Type B pancreatic cell (in vitro differentiated cells): ENCODE measurements around the gene DLGAP4. TPM values are rescaled to one million over a fixed set of nuclear protein-coding genes. Genes with fewer than 3 reads are reported as not detected.

Experiments used
- DNase-seq: peaks from one replicate; pipeline ENCODE4 v3.0.0; 2021; ENCODE audit warnings: mixed read lengths; ENCODE audit not compliant: unreplicated experiment; ENCODE audit errors: extremely low spot score
- H3K27ac Mint-ChIP-seq: 2 replicates; pipeline ENCODE4 v1.8.0; 2021; ENCODE audit warnings: mild to moderate bottlenecking, mixed read lengths
- H3K27me3 Mint-ChIP-seq: 2 replicates; pipeline ENCODE4 v1.8.0; 2021; ENCODE audit warnings: mixed read lengths
- H3K36me3 Mint-ChIP-seq: 2 replicates; pipeline ENCODE4 v1.8.0; 2021; ENCODE audit warnings: mixed read lengths
- H3K4me1 Mint-ChIP-seq: one replicate; pipeline ENCODE4 v1.8.0; 2021; ENCODE audit warnings: mixed read lengths; ENCODE audit not compliant: unreplicated experiment
- H3K4me3 Mint-ChIP-seq: 2 replicates; pipeline ENCODE4 v1.8.0; 2021; ENCODE audit warnings: mild to moderate bottlenecking, mixed read lengths
- H3K9me3 Mint-ChIP-seq: 2 replicates; pipeline ENCODE4 v1.8.0; 2021; ENCODE audit warnings: mixed read lengths
- CTCF ChIP-seq: fragments of 200-600 bp; sonication (generic); conservative IDR thresholded peaks from 2 replicates; pipeline ENCODE4 v1.5.0; 2021; ENCODE audit warnings: antibody characterized with exemption, mild to moderate bottlenecking
- total RNA-seq: library from RNA; stranded (reverse); gene quantifications from 2 replicates; pipeline ENCODE4 v1.2.1, GENCODE V29; 2021; ENCODE audit warnings: low replicate concordance

Gene DLGAP4
- total RNA-seq, 1 donor from 2014 or later, result 78.0 TPM

- no peak overlapping the region for H3K27ac Mint-ChIP-seq
- DNase-seq, result no peak
- no peaks in the 10 kb centered on the region for H3K9me3 Mint-ChIP-seq
- H3K36me3 Mint-ChIP-seq, result peaks cover 16% of the 10 kb centered on the region
- H3K27me3 Mint-ChIP-seq, result no peaks in the 10 kb centered on the region
- TF ChIP-seq CTCF, result no peak
- no peak overlapping the region for H3K4me3 Mint-ChIP-seq
- H3K4me1 Mint-ChIP-seq, result no peaks in the 10 kb centered on the region
These were observed 219.7 kb downstream of the DLGAP4 start for GRCh38 chr20:36525620-36526365.

GRCh38 chr20:36526521-36527011 is 220.4 kb downstream of the DLGAP4 start:
- no peak overlapping the region for H3K27ac Mint-ChIP-seq
- TF ChIP-seq CTCF, result no peak
- H3K4me1 Mint-ChIP-seq, result no peaks in the 10 kb centered on the region
- H3K4me3 Mint-ChIP-seq, result no peak overlapping the region
- H3K36me3 Mint-ChIP-seq, result peaks cover 14% of the 10 kb centered on the region
- H3K9me3 Mint-ChIP-seq, result no peaks in the 10 kb centered on the region
- DNase-seq, result no peak
- no peaks in the 10 kb centered on the region for H3K27me3 Mint-ChIP-seq

- DNase-seq, result no peak
- no peak overlapping the region for H3K4me3 Mint-ChIP-seq
- H3K36me3 Mint-ChIP-seq, result peaks cover 9% of the 10 kb centered on the region
- H3K9me3 Mint-ChIP-seq, result no peaks in the 10 kb centered on the region
- no peak overlapping the region for H3K27ac Mint-ChIP-seq
- TF ChIP-seq CTCF, result no peak
- no peaks in the 10 kb centered on the region for H3K4me1 Mint-ChIP-seq
- no peaks in the 10 kb centered on the region for H3K27me3 Mint-ChIP-seq
These were observed 221.4 kb downstream of the DLGAP4 start for GRCh38 chr20:36527331-36528125.

DNA sequence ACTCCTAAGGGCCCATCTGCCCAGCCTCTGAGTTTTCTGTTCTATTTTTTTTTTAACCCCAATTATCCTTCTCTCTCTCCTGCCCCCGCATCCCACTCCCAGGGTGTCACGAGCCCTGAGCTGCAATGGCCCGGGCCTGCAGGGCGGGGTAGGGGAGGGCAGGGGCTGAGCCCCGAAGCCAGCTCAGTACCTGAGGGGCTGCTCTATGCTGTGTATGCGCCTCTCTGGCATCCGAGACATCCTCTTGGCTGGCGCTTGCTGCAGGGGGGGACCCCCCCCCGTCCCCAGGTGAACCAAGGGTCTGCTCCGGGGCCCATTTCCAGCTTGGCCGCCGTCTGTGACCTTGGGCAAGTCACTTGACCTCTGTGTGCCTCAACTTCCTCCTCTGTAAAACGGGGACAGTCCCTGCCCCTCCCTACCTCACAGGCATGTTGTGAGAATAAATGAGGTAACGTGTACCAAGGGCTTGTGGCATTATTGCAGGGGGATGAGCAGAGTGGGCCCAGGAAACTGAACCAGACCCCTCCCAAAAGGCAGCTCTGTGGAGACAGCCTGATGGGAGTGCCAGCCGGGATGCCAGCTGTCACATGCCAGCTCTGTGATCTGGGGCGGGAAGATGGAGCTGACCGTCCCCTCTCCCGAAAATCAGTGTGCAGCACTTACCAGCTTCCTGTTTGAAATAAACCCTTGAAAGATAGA is 222.2 kb downstream of the DLGAP4 start:
- H3K36me3 Mint-ChIP-seq, result peaks cover 9% of the 10 kb centered on the region
- TF ChIP-seq CTCF, result no peak
- H3K4me3 Mint-ChIP-seq, result no peak overlapping the region
- no peaks in the 10 kb centered on the region for H3K27me3 Mint-ChIP-seq
- no peaks in the 10 kb centered on the region for H3K9me3 Mint-ChIP-seq
- H3K4me1 Mint-ChIP-seq, result no peaks in the 10 kb centered on the region
- H3K27ac Mint-ChIP-seq, result peak overlapping the region; percentile 41
- no peak for DNase-seq

GRCh38 chr20:36528875-36529417 is 222.8 kb downstream of the DLGAP4 start:
- Mint-ChIP-seq H3K9me3 (no peaks in the 10 kb centered on the region), H3K4me3 (no peak overlapping the region), H3K27ac (peak overlapping the region; percentile 41), H3K4me1 (no peaks in the 10 kb centered on the region), H3K36me3 (peaks cover 9% of the 10 kb centered on the region), H3K27me3 (no peaks in the 10 kb centered on the region)
- TF ChIP-seq CTCF, result no peak
- no peak for DNase-seq
